CD4-positive, CD25-positive, alpha-beta regulatory T cell (primary cell): Measurements from ENCODE around the gene SNX3. TPM values are rescaled to one million over a fixed set of nuclear protein-coding genes. Genes with fewer than 3 reads are reported as not detected.
"Not testable (repeated sequence)": the region's sequence is repeated elsewhere in the genome, so short reads cannot be mapped to it uniquely, and the experiment has no call there.

Experiments
- ATAC-seq, 2 donors: fragments of 150-1000 bp; cut with Tn5 transposase; one replicate each; pipeline ENCODE4 v1.10.0; 2021; ENCODE audit warnings: low read depth in 2 of 2, moderate number of reproducible peaks in 2 of 2, moderate library complexity in 1 of 2
- DNase-seq, 3 donors: peaks; one replicate each; pipeline versions ENCODE4 v3.0.0 to v3.0.0-alpha.2; 2012 to 2022; ENCODE audit warnings: mixed read lengths in 1 of 3
- H3K27ac ChIP-seq: one replicate; pipeline ENCODE4 v1.7.0; 2013; ENCODE audit warnings: mild to moderate bottlenecking, low read length; ENCODE audit not compliant: insufficient read depth, poor library complexity, severe bottlenecking
- H3K27me3 ChIP-seq: one replicate; pipeline ENCODE4 v1.7.0; 2013; ENCODE audit warnings: low read length; ENCODE audit not compliant: control insufficient read depth, insufficient read depth
- H3K36me3 ChIP-seq: one replicate; pipeline ENCODE4 v1.7.0; 2013; ENCODE audit warnings: mild to moderate bottlenecking, low read length, moderate library complexity; ENCODE audit not compliant: control insufficient read depth, insufficient read depth
- H3K4me1 ChIP-seq: 2 replicates; pipeline ENCODE4 v1.7.0; 2013; ENCODE audit warnings: mild to moderate bottlenecking, low read length; ENCODE audit not compliant: insufficient read depth, control insufficient read depth, poor library complexity, severe bottlenecking
- H3K4me3 ChIP-seq: one replicate; pipeline ENCODE4 v1.7.0; 2013; ENCODE audit warnings: low read depth, mild to moderate bottlenecking, low read length, moderate library complexity
- H3K9me3 ChIP-seq, 2 experiments: 1 replicate in 1 of 2; 2 replicates in 1 of 2; pipeline ENCODE4 v1.7.0; 2013; ENCODE audit warnings: low read length in 2 of 2, mild to moderate bottlenecking in 1 of 2, moderate library complexity in 1 of 2; ENCODE audit not compliant: control insufficient read depth in 2 of 2
- H3K27ac Mint-ChIP-seq, 3 donors: one replicate each; pipeline ENCODE4 v1.8.0; 2020 to 2022; ENCODE audit warnings: mild to moderate bottlenecking in 3 of 3, mixed read lengths in 3 of 3, moderate library complexity in 2 of 3
- H3K27me3 Mint-ChIP-seq: one replicate; pipeline ENCODE4 v1.8.0; 2022; ENCODE audit warnings: mild to moderate bottlenecking, mixed read lengths
- H3K36me3 Mint-ChIP-seq: one replicate; pipeline ENCODE4 v1.8.0; 2020; ENCODE audit warnings: mixed read lengths
- H3K4me1 Mint-ChIP-seq, 4 donors: one replicate each; pipeline ENCODE4 v1.8.0; 2020 to 2022; ENCODE audit warnings: mixed read lengths in 4 of 4, mild to moderate bottlenecking in 1 of 4
- H3K4me3 Mint-ChIP-seq, 4 donors: one replicate each; pipeline ENCODE4 v1.8.0; 2020 to 2022; ENCODE audit warnings: mild to moderate bottlenecking in 4 of 4, mixed read lengths in 4 of 4, moderate library complexity in 3 of 4
- H3K9me3 Mint-ChIP-seq, 7 donors: one replicate each; pipeline ENCODE4 v1.8.0; 2020 to 2022; ENCODE audit warnings: mixed read lengths in 7 of 7, mild to moderate bottlenecking in 3 of 7, moderate library complexity in 2 of 7
- polyA plus RNA-seq, 4 donors: library from polyadenylated mRNA; unstranded; fragments of 300-500 nt; fragmentation: Illumina TruSeq; gene quantifications; one replicate each; pipeline ENCODE4 v1.2.3, GENCODE V29; 2021
- total RNA-seq: library from RNA; stranded (reverse); gene quantifications from one replicate; pipeline ENCODE4 v1.2.3, GENCODE V29; 2022

SNX3 gene
- 60.7 TPM for total RNA-seq
- polyA plus RNA-seq, result 100 to 1,000 TPM; 193 to 226 (median 206) TPM

DNA sequence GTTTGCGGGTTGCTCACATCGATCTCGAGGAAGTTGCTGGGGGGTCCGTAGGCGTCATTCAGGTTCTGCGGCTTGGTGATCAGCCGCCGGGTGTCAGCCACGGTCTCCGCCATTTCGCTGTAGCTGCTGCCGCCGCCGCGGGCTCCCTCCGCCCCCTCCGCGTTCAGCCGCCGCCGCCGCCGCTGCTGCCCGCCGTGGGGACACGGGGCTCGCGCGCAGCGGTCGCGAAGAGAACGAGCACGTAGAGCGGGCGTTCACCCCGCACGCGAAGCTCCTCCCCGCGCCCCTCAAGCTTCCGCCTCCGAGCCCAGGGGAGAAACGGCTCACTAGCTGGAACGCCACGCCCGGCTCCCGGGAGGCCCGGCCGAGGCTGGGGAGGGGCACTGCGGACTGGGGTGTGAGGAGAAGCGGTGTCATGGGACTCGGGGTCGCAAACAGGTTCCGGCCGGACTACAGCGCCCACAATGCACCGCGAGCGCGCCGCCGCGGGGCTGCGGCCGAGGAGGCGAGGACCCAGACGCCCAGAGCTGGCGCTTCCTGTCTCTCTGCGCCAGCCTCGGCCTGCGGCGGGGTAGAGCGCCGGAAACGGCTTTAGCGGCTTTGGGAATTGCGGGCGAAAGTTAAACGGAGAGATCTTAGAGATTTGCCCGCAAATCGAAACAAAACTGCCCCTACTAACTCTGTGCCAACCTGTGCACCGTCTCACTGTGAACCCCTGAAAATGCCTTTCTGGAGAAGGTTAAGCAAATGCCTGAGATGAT, at the start of gene SNX3:
Gene SNX3 (minus strand): TSS at position 232 of the 761 bp plus-strand sequence. CDS start 119 bp downstream, at position 113.
- peaks cover 3% of the 10 kb centered on the region for H3K36me3 Mint-ChIP-seq
- no peaks in the 10 kb centered on the region for H3K9me3 Mint-ChIP-seq
- peak; percentile 89 to 90 for ATAC-seq
- H3K27ac ChIP-seq, result peak within 1 kb of the TSS; percentile 94
- peaks cover 4% of the 10 kb centered on the region for H3K27me3 Mint-ChIP-seq
- H3K27ac Mint-ChIP-seq, result peak within 1 kb of the TSS; percentile 92 to 98 (median 93)
- H3K4me1 Mint-ChIP-seq, result peaks cover 13 to 36% (median 25%) of the 10 kb centered on the region in 4 donors
- DNase-seq, result peak; percentile 84 to 95 (median 91)
- H3K36me3 ChIP-seq, result no peaks in the 10 kb centered on the region
- H3K9me3 ChIP-seq, result no peaks in the 10 kb centered on the region
- H3K4me3 Mint-ChIP-seq, result peak within 1 kb of the TSS; percentile 87 to 96 (median 94)
- peaks cover 38% of the 10 kb centered on the region for H3K4me1 ChIP-seq
- H3K4me3 ChIP-seq, result peak within 1 kb of the TSS; percentile 100
- H3K27me3 ChIP-seq, result no peaks in the 10 kb centered on the region

DNA sequence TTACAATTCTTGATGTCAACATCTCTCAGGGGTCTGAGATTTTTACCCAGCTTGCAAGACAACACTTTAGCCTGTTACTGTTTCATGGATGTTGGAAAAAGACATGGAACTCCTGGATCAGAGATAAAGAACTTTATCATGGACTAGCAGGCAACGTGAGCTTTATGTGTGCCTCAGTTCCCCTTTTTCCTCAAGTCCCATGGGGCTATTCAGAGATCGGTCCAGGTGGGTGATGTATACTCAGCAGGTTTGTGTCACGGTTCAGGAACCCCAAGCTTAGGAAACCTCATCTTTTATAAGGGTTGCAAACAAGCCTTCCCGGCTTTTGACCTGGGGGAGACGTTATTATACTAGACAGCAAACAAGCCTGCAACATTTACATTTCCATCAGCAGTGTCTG, 49.0 kb upstream of the SNX3 start:
- Mint-ChIP-seq H3K27ac (no peak overlapping the region), H3K4me3 (no peak overlapping the region), H3K36me3 (no peaks in the 10 kb centered on the region), H3K27me3 (no peaks in the 10 kb centered on the region), H3K9me3 (no peaks in the 10 kb centered on the region), H3K4me1 (peaks cover 0 to 6% (median 1%) of the 10 kb centered on the region in 4 donors)
- ATAC-seq (no peak), DNase-seq (no peak)
- H3K27me3 ChIP-seq, result no peaks in the 10 kb centered on the region
- H3K4me3 ChIP-seq, result no peak overlapping the region
- H3K9me3 ChIP-seq, result no peaks in the 10 kb centered on the region
- no peak overlapping the region for H3K27ac ChIP-seq
- no peaks in the 10 kb centered on the region for H3K36me3 ChIP-seq
- no peaks in the 10 kb centered on the region for H3K4me1 ChIP-seq

DNA sequence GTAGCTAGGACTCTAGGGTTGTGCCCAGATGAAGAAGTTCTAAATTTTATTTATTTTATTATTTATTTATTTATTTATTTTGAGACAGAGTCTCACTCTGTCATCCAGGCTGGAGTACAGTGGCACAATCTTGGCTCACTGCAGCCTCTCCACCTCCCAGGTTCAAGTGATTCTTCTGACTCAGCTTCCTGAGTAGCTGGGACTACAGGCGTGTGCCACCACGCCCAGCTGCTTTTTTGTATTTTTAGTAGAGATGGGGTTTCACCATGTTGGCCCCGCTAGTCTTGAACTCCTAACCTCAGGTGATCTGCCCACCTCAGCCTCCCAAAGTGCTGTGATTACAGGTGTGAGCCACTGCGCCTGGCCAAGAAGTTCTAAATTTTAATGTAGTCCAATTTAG, 47.8 kb upstream of the SNX3 start:
- not testable (repeated sequence) for H3K4me3 ChIP-seq, H3K9me3 Mint-ChIP-seq, H3K36me3 Mint-ChIP-seq, H3K36me3 ChIP-seq, H3K27ac Mint-ChIP-seq, H3K9me3 ChIP-seq, H3K4me1 ChIP-seq, H3K4me3 Mint-ChIP-seq, H3K27me3 Mint-ChIP-seq, H3K4me1 Mint-ChIP-seq, ATAC-seq, H3K27ac ChIP-seq, H3K27me3 ChIP-seq
- DNase-seq, result peak in 1 of 3 donors; percentile 64

DNA sequence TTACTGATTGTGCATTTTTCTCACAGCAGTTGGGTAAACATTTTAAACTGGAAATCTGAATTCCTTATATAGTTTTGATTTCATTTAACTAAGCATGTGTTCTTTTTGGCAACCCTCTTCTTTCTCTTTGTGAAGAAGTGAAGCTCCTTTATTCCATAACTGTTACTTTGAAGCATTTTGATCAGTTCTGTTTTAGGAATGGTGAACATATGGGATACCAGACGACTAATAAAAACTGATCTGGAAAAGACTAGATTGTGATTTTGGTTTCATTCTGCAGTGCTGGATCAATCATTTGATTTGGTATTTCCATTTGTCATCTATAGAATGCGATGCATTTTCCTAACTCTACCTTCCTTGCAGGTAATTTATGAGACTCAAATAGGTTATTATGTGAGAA, 43.8 kb upstream of the SNX3 start:
- Histone ChIP-seq H3K9me3 (no peaks in the 10 kb centered on the region), H3K27me3 (no peaks in the 10 kb centered on the region), H3K4me1 (no peaks in the 10 kb centered on the region), H3K27ac (no peak overlapping the region), H3K4me3 (no peak overlapping the region), H3K36me3 (no peaks in the 10 kb centered on the region)
- H3K27me3 Mint-ChIP-seq, result no peaks in the 10 kb centered on the region
- H3K4me1 Mint-ChIP-seq, result peaks cover 5 to 8% (median 6%) of the 10 kb centered on the region in 4 donors
- H3K27ac Mint-ChIP-seq, result no peak overlapping the region
- DNase-seq (no peak), ATAC-seq (no peak)
- peaks cover 0 to 2% (median 0%) of the 10 kb centered on the region in 7 donors for H3K9me3 Mint-ChIP-seq
- H3K4me3 Mint-ChIP-seq, result no peak overlapping the region
- peaks cover 5% of the 10 kb centered on the region for H3K36me3 Mint-ChIP-seq

DNA sequence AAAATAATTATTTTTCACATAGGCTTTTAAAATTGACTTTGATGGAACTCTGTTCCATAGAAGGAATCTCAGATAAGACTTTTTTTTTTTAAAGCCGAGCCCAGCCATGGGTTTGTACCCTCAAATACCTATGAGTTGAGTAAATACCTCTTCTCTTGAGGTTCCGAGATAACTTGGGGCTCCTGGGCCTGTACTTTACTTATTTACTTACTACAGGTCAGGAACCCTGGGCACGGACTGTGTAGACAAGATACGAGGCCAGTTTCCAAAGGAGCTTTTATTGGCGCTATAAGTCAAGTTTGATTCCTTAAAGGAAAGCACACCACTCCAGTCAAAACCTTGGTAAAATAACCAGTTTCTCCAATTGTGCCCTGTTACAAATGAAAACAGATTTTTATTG, 41.5 kb upstream of the SNX3 start:
- H3K4me1 Mint-ChIP-seq, result peaks cover 5 to 15% (median 9%) of the 10 kb centered on the region in 4 donors

DNA sequence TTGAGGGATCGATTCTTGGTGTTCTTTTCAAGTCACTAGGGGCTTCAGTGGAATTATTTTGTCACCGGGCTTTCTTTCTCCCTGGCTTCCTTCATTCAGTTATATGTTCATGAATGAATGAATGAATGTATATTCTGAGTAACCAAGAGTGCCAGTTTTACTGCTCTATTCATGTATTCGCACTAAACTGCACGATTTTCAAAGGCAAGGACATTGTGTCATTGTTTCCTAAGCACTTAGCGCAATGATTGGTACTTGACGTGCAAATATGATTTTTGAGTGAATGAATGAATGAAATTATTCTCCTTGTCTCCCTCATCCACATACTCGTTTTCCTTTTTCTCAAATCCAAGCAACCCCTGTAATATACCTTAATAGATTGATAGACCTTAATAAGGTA, 34.8 kb upstream of the SNX3 start:
- Mint-ChIP-seq H3K27ac (peak overlapping the region; percentile 98 to 100 (median 98)), H3K4me3 (peak overlapping the region; percentile 97 to 99 (median 98)), H3K36me3 (no peaks in the 10 kb centered on the region), H3K27me3 (peaks cover 11% of the 10 kb centered on the region), H3K4me1 (peaks cover 13 to 24% (median 15%) of the 10 kb centered on the region in 4 donors), H3K9me3 (peaks cover 0 to 2% (median 0%) of the 10 kb centered on the region in 7 donors)
- DNase-seq (no peak), ATAC-seq (no peak)
- peak overlapping the region; percentile 95 for H3K27ac ChIP-seq
- H3K36me3 ChIP-seq, result no peaks in the 10 kb centered on the region
- peaks cover 15% of the 10 kb centered on the region for H3K4me1 ChIP-seq
- peak overlapping the region; percentile 98 for H3K4me3 ChIP-seq
- no peaks in the 10 kb centered on the region for H3K9me3 ChIP-seq
- H3K27me3 ChIP-seq, result no peaks in the 10 kb centered on the region

More for the DNA sequence above, 41.5 kb upstream of the SNX3 start:
- Histone ChIP-seq H3K4me3 (no peak overlapping the region), H3K9me3 (no peaks in the 10 kb centered on the region), H3K4me1 (no peaks in the 10 kb centered on the region), H3K36me3 (no peaks in the 10 kb centered on the region), H3K27ac (no peak overlapping the region), H3K27me3 (no peaks in the 10 kb centered on the region)
- DNase-seq (no peak), ATAC-seq (no peak)
- Mint-ChIP-seq H3K27ac (no peak overlapping the region), H3K4me3 (no peak overlapping the region), H3K36me3 (peaks cover 5% of the 10 kb centered on the region), H3K9me3 (peaks cover 0 to 2% (median 0%) of the 10 kb centered on the region in 7 donors), H3K27me3 (no peaks in the 10 kb centered on the region)

DNA sequence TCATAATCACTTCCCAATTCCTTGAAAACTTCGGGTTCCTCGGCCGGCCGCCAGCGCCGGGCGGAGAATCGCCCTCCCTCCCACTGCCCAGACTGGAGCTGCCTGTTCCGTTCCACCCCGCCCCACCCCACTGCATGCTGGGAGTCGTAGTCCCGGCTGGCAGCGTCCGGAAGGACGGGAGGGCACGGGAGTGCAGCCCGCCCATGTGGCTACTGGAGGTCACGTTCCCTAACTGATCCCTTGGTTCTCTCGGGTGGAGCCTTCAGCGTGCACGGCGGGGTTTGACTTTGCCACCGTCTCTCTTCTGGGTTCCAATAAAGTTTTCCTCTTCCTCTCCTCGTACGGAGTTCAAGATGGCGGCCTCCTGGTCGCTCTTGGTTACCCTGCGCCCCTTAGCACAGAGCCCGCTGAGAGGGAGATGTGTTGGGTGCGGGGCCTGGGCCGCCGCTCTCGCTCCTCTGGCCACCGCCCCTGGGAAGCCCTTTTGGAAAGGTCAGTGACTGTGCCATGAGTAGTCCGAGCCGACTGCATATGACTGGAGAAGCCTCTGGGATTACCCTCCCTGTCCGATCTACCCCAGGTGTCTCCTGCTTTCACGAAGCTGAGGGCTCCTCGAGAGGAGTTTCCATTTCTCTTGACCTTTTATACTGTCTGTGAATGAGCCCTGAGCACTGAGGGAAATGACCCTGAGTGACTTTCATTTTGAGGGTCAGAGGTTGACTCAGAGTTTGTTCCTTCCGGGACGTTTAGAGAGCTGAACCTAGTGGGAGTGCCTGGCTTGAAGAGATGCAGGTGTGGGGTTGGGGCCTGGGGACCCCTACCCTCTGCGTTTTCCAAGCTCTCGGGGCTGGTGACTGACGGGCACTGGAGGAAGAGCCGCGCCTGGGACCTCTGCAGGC, 34.1 kb upstream of the SNX3 start, which contains the start of gene AFG1L:
Gene AFG1L (plus strand): TSS at position 328 of the 899 bp plus-strand sequence. CDS start 26 bp downstream, at position 354.
- peaks cover 15% of the 10 kb centered on the region for H3K4me1 ChIP-seq
- H3K9me3 Mint-ChIP-seq, result peaks cover 0 to 2% (median 0%) of the 10 kb centered on the region in 7 donors
- peak; percentile 92 to 93 for ATAC-seq

More for the DNA sequence above, 34.1 kb upstream of the SNX3 start, which contains the start of gene AFG1L:
- H3K4me3 ChIP-seq, result peak within 1 kb of the TSS; percentile 98
- Mint-ChIP-seq H3K4me3 (peak within 1 kb of the TSS; percentile 97 to 99 (median 98)), H3K27me3 (peaks cover 11% of the 10 kb centered on the region), H3K27ac (peak within 1 kb of the TSS; percentile 98 to 100 (median 98)), H3K36me3 (no peaks in the 10 kb centered on the region), H3K4me1 (peaks cover 13 to 24% (median 15%) of the 10 kb centered on the region in 4 donors)
- H3K27ac ChIP-seq, result peak within 1 kb of the TSS; percentile 95
- no peaks in the 10 kb centered on the region for H3K9me3 ChIP-seq
- no peaks in the 10 kb centered on the region for H3K27me3 ChIP-seq
- H3K36me3 ChIP-seq, result no peaks in the 10 kb centered on the region
- DNase-seq, result peak; percentile 83 to 90 (median 88)
